Stimulated activated CD4-positive, alpha-beta T cell treated with anti-CD3 and anti-CD28 coated beads, Interleukin-1b, Interleukin-23, amount 100 ng/mL, for 4 hours (primary cell): ENCODE data around the gene MYH15.

Experiments
- DNase-seq, 2 donors: peaks; one replicate each; pipeline ENCODE4 v3.0.0-alpha.2; 2020; ENCODE audit warnings: low read depth in 2 of 2

The MYH15 gene

DNA sequence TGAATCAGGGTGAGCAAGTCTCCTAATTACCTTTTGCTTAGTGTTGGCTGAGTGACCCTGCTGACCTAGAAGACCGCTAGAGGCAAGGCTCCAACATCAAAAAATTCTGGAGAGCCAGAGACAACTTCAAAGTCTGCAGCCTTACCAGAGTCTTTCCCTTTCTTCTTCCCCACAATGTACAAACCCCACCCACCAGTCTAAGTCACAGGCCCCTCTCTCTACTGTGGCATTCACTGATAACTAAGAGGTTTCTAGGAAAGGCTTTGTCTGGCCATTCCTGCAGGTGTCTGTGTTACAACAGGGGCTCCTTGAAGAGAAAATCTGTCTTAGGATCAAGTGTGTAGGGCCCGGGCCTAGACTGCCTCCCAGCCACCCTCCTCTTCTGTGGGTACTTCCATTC is 525 bp downstream of the MYH15 start:
- DNase-seq, result no peak

DNA sequence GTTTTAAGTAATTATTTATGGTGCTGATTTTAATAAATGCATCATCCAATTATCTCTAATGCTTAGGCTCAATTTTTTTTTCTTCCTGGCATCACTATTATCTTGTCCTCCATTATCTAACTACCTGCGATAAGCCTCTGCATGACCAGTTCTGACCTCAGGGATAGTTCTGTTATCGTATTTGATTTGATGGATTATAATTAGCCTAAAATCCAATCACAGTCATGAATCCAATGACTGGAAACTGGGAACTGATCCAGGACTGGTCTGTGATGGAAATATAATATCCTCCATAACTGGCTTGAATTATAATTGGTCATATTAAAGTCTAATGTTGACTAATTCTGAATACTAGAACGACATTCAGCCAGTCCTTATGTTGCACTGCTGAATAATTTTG is 1.1 kb downstream of the MYH15 start:
- no peak for DNase-seq

DNA sequence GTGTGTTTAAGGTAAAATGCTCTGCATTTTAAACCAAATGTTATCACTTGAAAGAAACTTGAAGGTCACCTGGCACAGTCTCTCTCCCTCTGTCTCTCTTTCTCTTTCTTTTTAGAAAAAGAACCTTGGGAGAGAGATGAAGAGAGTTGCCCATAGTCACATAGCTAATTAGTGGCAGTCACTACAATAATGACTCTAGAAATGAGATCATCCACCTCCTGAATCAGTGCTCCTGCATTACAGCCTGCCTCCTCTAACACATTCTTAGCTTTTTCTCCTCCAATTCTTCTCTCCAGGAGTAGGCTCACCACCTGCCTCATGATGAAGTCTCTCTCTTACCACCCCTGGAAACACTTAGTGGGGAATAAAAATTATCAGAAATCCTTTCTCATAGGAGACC is 2.5 kb downstream of the MYH15 start:
- no peak for DNase-seq

DNA sequence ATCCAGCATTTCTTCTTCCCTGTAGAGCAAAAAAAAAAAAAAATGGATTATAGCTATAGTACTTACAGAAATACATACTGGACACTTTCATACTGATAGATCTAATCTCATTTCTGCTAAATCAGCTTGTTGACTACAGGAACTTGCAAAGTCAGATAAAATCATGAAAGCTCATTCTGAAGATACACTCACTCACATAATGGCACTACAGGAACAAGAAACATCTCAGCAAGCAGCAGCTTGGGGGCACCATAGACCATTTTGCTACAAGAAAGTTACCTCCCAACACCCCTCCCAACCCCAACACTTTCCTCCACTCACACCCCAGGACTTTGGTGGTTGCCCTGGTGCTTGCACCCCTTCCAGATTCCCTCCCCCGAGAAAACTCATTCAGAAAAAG is 4.6 kb downstream of the MYH15 start:
- no peak for DNase-seq

DNA sequence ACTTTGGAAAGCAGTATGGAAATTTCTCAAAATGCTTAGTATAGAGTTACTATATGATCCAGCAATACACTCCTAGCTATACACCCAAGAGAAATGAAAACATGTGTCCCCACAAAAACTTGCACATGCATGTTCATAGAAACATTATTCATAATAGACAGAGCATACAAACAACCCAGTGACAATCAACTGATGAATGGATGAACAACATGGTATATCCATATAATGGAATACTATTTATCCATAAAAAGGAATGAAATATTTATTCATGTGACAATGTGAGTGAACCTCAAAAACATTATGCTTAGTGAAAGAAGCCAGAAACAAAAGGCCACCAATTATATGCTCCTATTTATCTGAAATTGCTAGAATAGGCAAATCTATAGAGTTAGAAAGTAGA is 6.7 kb downstream of the MYH15 start:
- DNase-seq, result no peak

DNA sequence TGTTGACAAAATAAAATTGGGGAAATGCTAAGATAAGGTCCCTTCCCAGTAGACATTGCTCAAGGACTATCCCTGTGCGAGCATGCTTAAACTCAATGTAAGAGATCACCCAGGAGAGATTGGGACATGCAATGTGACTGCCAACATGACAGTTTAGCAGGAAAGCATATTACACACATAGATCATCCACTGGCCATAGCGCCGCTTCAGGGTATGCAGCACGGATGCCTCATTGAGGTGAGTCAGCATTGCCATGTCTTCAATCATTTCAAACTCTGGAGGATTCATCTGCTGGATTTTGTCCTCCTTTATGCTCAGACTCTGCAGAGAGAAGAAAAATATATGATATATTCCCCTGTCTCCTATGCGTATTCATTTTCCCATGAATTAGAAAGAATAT is 8.9 kb downstream of the MYH15 start:
- DNase-seq, result no peak

DNA sequence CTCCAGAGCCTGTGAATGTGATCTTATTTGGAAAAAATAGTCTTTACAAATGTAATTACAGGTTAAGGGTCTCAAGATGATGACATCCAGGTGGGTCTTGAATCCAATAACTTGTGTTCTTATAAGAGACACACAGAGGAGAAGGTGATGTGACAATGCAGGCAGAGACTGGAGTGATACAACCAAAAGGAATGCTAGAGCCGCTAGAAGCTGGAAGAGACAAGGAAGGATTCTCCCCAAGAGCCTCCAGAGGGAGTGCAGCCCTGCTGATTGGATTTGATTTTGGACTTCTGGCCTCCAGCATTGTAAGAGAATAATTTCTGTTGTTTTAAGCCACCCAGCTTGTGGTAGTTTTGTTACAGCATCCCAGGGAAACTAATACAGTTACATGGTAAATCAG is 9.7 kb downstream of the MYH15 start:
- no peak for DNase-seq

DNA sequence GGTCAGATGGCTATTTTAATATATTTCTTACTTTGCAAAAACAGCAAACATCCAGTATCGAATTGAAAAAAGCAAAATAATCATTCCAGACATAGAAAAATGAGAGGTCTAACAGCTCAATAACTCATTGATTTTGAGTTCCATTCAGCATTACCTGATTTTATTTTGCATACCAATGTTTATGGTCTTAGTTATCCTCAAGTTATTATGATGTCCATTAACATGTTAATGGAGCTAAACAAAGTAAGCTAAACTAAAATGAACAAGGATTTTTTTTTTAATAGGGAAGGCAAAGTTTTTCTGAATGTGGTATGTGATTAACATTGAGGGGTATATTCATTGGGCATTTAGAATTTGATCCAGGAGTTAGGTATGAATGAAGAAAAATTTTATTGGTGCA is 13.1 kb downstream of the MYH15 start:
- DNase-seq, result no peak

DNA sequence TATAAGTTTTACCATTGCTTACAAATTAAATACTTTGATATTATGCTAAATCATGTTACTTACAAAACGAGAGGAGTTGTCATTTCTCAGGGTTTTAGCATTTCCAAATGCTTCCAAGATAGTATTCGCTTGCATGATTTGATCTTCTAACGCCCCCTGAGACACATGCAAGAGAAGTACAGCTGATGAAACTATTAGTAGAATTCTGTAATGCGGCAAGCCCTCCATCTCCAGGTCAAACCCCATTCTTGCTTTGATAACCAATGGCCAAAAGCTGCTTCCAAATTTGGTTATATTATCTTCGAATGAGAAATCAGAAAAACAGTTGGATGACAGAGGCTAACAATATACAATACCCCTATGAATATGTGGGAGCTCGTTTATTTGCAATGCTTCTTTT is 14.7 kb downstream of the MYH15 start:
- no peak for DNase-seq

DNA sequence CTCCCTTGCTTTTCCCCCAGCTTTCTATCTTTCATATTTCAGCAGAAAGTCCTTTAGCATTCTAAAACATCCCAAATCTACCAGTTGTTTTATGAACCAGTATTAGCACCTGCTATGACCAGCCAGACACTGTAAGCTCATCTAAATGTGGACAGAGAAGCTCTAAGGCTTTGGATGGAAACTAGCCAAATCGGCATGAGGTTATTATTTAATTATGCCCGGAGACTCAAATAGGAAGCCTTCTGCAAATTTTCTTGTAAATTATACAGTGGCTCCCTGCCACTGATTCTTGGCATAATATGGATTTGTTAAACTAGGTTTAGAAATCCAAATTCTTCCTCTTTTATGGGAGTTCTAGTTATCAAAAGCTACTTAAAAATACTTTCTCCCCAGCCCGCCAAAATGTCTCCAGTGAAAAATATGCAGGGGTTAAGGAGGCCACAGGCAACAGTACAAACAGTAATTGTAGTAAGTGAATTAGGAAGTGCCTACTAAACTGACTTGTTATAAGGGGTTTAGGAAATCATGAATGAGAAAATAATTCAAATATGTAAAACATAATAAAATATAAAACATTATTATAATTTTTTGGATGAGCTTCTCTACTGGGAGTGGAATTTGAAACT is 15.4 kb downstream of the MYH15 start:
- no peak for DNase-seq

DNA sequence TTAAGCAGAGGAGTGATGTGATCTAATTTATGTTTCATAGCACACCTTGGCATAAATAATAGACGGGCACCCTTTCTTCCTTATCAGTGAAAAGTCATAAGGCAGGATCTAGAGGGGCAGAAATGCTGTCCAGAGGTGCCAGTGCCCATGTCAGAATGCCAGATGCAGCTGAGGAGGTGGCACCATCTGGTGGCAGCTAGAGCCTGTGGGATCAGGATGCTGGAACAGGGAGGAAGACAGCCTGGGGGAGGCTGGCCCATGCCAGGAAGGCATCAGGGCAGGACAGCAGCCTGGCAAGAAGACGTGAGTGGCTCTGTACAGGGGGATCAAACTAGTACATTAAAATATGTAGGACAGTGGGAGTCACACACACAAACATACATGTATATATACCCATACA is 16.5 kb downstream of the MYH15 start:
- peak in 1 of 2 donors; percentile 1 for DNase-seq

DNA sequence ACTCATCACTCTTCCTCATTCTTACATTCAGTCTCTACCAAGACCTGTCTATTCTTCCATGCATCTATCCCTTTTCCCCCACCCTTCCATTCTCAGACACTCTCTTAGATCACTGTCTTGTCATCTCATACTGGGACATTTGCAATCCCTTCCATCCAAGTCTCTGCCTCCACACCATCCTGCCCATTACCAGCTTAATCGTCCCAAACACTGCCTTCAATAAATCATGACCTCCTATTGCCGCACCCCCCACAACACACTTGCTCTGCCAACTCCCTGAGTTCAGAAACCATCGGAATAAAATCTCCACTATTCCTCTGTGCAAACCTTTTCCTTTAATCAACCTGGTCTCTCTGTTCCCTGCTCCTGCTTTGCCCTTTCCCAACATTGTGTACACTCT is 18.9 kb downstream of the MYH15 start:
- DNase-seq, result no peak

DNA sequence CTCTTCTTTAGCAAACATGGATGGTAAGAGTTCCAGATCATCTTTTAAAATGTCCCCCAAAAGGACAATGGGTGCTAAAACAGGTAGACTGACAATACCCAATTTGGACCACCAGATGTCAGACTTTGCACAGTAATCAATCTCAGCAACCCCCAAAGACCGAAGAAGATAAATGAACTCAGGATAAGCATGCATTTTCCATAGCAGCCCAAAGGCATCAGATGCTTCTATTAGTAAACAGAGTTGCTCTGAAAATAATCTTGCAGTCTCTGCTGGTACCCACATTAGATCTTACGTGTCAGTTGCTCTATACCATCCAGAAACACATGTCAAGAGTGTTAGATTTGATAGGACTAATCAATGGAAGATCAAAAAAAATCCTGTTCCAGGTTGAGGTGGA is 20.6 kb downstream of the MYH15 start:
- peak in 1 of 2 donors; percentile 36 for DNase-seq

DNA sequence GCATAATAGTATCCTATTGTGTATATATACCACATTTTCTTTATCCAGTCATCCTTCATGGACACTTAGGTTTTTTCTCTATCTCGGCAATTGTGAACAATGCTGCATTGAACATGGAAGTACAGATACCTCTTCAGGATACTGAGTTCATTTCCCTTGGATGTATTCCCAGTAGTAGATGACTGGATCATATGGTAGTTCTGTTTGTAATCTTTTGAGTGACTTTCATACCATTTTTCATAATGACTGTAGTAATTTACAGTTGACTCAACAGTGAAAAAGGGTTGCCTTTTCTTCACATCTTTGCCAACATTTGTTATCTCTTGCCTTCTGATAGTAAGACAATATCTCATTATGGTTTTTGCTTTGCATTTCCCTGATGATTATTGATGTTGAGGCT is 21.8 kb downstream of the MYH15 start:
- no peak for DNase-seq

DNA sequence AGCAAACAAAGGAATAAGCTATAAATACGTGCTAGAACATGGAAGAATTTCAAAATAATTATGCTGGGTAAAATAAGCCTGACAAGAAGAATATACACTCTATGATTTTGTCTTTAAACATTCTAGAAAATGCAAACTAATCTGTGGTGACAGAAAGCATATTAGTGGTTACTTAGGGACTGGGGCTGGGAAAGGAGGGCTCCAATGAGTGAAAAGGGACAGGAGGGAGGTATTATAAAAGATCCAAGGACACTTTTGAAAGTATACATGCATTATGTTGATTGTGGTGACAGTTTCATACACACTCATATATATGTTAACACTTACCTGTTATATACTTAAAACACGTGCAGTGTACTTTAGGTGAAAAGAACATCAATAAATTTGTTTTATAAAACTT is 23.0 kb downstream of the MYH15 start:
- no peak for DNase-seq

DNA sequence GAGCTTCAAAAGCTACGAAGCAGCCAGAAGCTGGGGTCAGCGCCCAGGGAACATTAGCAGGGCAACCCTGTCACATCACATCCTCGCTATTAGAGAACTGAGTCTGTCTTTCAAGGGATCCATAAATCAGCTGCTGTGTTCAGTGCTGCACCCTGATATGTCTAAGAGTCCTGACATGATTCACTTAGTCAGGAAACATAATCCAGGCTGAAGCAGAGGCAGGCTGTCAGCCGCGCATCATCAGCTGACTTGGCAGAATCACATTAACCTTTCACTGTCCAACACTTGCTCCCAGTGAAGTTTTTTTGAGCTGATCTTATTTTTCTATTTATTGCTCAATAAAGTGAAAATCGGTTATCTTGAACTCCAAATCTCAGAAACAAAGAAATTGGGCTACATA is 23.5 kb downstream of the MYH15 start:
- no peak for DNase-seq

DNA sequence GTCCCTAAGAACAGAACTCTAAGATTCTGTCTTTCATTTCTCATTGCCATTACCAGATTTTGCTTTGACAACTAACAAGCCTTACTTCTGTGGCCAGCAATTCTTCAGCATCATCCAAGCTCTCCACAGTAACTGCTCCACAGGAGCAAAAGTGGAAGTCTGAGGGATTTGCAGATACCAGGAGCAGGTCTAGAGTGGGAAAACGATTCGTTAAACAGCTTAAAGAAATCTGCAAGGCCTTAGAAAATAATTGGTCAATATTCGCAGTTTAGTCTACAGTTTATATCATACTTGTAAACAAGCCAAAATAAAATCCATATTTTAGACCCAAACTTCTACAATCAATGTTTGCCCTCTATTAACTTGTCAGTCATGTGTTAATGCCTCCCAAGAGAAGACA is 24.1 kb downstream of the MYH15 start:
- no peak for DNase-seq

DNA sequence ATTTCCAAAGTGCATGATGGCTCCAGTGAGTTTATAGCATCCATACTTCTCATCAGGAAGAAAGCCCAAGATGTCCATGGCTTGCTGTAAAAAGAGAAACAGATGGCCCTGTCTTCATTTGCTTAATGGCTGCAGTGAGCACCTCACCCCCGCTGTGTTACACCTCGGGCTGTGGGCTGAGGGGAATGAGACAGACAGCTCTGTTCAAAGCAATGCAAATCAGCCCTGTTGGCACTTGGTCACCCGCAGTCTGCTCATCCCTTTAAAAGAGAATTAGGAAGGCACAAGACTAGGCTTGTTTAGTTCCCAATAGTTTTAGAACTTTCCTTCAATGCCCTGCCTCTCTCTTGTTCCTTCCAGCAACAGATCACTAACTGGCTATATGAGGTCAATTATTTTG is 25.2 kb downstream of the MYH15 start:
- DNase-seq, result no peak

DNA sequence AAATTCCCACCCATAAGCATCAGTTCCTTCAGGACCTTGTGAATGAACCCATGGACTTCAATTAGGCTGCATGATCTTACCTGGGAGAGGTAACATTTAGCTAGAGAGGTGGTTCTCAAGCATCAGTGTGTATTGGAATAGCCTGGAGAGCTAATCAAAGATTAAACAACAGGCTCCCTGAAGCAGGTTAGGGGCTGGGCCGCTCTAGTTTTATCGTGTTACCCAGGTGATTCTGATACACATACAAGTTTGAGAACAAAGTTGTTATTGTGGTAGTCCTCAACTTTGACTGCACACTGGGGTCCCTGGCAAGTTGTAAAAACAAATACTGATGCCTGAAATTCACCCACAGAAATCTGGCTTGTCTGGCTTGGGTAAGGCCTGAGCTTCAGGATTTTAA is 31.2 kb downstream of the MYH15 start:
- no peak for DNase-seq

DNA sequence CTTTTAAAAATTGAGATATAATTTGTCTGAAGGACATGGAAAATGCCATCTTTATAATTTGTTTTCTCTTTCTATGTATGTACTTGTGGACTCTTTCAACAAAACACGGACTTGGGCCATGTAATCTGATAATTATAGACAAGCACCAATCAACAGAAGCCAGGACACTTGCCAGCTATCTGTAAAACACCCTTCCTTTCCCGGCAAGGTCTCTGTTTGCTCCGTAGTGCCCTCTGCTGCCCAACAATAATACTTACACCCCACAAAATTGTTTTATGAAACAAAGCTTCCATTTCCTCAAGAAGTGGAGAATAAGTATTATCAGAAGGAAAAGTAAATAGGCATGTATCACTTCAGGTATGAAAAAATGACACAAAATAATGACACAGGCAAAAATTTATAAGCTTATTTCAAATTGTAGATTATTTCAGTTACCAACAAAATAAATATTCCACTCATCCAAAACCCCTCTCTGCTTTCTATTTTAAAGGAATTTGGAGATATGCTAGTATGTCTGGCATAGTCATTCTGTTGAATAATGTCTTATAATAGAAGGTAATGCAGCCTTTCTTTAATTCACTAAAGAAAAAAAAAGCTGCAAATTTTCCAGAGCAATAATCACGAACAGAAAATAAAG is 32.8 kb downstream of the MYH15 start:
- peak; percentile 38 to 56 for DNase-seq

DNA sequence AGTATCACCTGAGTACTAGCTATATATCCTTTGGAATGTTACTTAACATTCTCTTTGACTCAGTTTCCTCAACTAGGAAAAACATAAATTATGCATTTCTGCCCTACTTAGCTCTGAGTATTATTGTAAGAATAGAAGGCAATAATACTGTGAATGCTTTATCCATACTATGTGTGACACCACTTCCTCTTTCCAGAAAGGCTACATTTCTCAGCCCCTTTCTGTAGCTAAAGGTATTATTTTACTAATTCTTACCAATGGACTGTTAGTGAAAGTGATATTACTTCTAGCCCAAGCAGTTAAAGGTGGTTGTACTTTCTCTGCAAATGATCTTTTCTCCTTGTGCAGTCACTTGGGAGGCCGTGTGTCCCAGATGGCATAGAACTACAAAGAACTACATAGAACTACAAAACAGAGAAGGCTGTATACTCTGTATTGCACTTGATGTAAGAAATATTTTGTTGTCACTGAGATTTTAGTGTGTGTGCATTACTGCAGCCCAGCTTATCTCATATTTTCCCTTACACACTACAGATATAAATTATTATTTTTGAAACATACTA is 35.1 kb downstream of the MYH15 start:
- no peak for DNase-seq

DNA sequence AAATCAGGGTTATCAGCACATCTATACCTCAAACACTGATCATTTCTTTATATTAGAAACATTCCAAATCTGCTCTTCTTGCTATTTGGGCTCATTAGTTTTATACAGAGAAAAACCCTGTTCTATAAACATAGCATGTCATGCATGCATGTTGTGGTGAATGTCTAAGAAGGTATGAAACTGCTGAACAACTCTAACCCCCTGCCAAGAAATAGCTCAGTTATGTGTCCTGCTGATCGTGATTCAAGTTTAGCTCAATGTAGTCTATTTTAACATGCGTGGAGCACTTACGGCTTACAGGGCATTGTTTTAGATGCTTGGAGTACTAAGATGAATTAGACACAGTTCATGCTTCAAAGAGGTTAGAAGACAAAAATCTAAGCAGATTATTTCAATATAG is 35.8 kb downstream of the MYH15 start:
- DNase-seq, result no peak

DNA sequence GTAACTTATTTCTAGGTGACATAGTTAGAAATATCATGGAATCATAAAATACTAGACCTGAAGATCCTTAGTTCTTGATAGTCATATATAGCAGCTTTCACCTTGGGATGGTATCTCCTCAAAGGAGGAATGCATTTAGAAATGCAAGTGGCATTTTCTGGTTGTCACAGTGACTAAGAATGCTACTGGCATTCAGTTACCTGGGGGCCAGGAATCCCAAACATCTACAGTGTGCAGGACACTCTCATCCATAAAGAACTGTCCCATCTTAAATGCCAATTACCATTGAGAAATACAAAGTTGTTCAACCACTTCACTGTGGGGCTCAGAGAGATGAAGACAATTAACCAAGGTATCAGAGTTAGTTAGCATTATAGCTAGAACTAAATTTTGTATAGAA is 36.7 kb downstream of the MYH15 start:
- no peak for DNase-seq
